K562 (cell line): ENCODE measurements around the gene UBE2E2. TPM values are rescaled to one million over a fixed set of nuclear protein-coding genes. Genes with fewer than 3 reads are reported as not detected.

Experiments
- ATAC-seq: fragments of 200-7000 bp; cut with Tn5 transposase; 3 replicates; pipeline ENCODE4 v1.9.1; 2020; ENCODE audit warnings: moderate library complexity
- BruUV-seq: library from RNA; stranded (reverse); fragments of 400-500 nt; replicated peaks from 2 replicates; lab custom pipeline; 2021; lab: Mats Ljungman, UMichigan
- CTCF ChIA-PET: fragments of 300-600 bp; formaldehyde crosslinking; extraction: SDS; loops from one replicate; lab custom pipeline; 2021; ENCODE audit warnings: low intra/inter-chr PET ratio; lab: Yijun Ruan, JAX
- POLR2A ChIA-PET: fragments of 300-600, 350-650 bp; sonication (Branson Sonifier 250); formaldehyde crosslinking; extraction: SDS; loops from one replicate; lab custom pipeline; 2021; ENCODE audit warnings: antibody characterized with exemption, inconsistent platforms; lab: Yijun Ruan, JAX
- DNase-seq, 4 experiments: peaks; one replicate each; pipeline versions ENCODE4 v3.0.0 to v3.0.0-alpha.2; 2011 to 2018; ENCODE audit warnings: low spot score in 3 of 4, mixed read lengths in 3 of 4; ENCODE audit errors: extremely low read depth in 1 of 4
- FAIRE-seq: peaks from 2 replicates; lab custom pipeline; 2011; peaks lifted over from hg19 to GRCh38; lab: Jason Lieb, UNC
- H2AFZ ChIP-seq: 2 replicates; pipeline ENCODE4 v1.6.0; 2011; ENCODE audit warnings: low read depth, low read length, control low read depth, inconsistent platforms
- H3K27ac ChIP-seq: fragments of 200-600 bp; 3 replicates; pipeline ENCODE4 v1.8.0; 2011; ENCODE audit warnings: low read depth, mild to moderate bottlenecking, control low read depth, inconsistent platforms, low read length, moderate library complexity, mixed read lengths; ENCODE audit errors: extremely low read depth
- H3K27me3 ChIP-seq, 2 experiments: fragments of 300-600 bp in 1 of 2; 2 replicates in 1 of 2; 3 replicates in 1 of 2; pipeline versions ENCODE4 v1.6.0 to v1.8.0; 2011; ENCODE audit warnings: inconsistent platforms in 2 of 2, low read length in 2 of 2, mild to moderate bottlenecking in 1 of 2, mixed read lengths in 1 of 2, moderate library complexity in 1 of 2; ENCODE audit not compliant: control insufficient read depth in 2 of 2, insufficient read depth in 2 of 2
- H3K36me3 ChIP-seq: fragments of 300-600 bp; 3 replicates; pipeline ENCODE4 v1.8.0; 2011; ENCODE audit warnings: mild to moderate bottlenecking, low read length, inconsistent platforms; ENCODE audit not compliant: control insufficient read depth, insufficient read depth
- H3K4me1 ChIP-seq, 2 experiments: fragments of 200-600 bp in 1 of 2; replicated peaks in 1 of 2; 2 replicates in 1 of 2; 3 replicates in 1 of 2; pipeline versions ENCODE4 v1.5.1 to v1.8.0; 2011; ENCODE audit warnings: inconsistent platforms in 2 of 2, low read length in 2 of 2, mild to moderate bottlenecking in 1 of 2, mixed read lengths in 1 of 2, moderate library complexity in 1 of 2; ENCODE audit not compliant: control insufficient read depth in 2 of 2, insufficient read depth in 2 of 2
- H3K4me2 ChIP-seq: 2 replicates; pipeline ENCODE4 v1.6.1; 2011; ENCODE audit warnings: low read length, control low read depth, inconsistent platforms, mixed read lengths; ENCODE audit not compliant: insufficient read depth
- H3K4me3 ChIP-seq: fragments of 200-600 bp; sonication (generic), shearing (Covaris generic); 2 replicates; pipeline ENCODE4 v1.5.1; 2016; ENCODE audit warnings: control low read depth, inconsistent platforms
- H3K79me2 ChIP-seq: fragments of 200-600 bp; 3 replicates; pipeline ENCODE4 v1.8.0; 2011; ENCODE audit warnings: low read length, inconsistent platforms; ENCODE audit not compliant: control insufficient read depth, insufficient read depth
- H3K9ac ChIP-seq, 2 experiments: 2 replicates each; pipeline versions ENCODE4 v1.6.0 to v1.6.1; 2011; ENCODE audit warnings: low read depth in 2 of 2, low read length in 2 of 2, control low read depth in 1 of 2, inconsistent platforms in 1 of 2, mild to moderate bottlenecking in 1 of 2, mixed read lengths in 1 of 2; ENCODE audit not compliant: insufficient read depth in 1 of 2
- H3K9me1 ChIP-seq: one replicate; pipeline ENCODE4 v1.6.0; 2011; ENCODE audit warnings: inconsistent platforms, mild to moderate bottlenecking, low read length, moderate library complexity; ENCODE audit not compliant: control insufficient read depth, insufficient read depth
- H3K9me3 ChIP-seq: replicated peaks from 2 replicates; pipeline ENCODE4 v1.5.1; 2011; ENCODE audit warnings: low read depth, low read length, inconsistent platforms; ENCODE audit not compliant: control insufficient read depth, insufficient read depth
- H4K20me1 ChIP-seq: replicated peaks from 2 replicates; pipeline ENCODE4 v1.6.1; 2011; ENCODE audit warnings: low read length, inconsistent platforms, mixed read lengths; ENCODE audit not compliant: control insufficient read depth, insufficient read depth
- KLF13 ChIP-seq: fragments of 450-650 bp; IDR thresholded peaks from 2 replicates; pipeline ENCODE4 v1.6.1; 2016; ENCODE audit warnings: missing genetic modification characterization, low read depth, mild to moderate bottlenecking, missing compliant biosample characterization, moderate library complexity, borderline replicate concordance
- NFE2L1 ChIP-seq: fragments of 450-650 bp; IDR thresholded peaks from 2 replicates; pipeline ENCODE4 v1.6.1; 2016; ENCODE audit warnings: missing genetic modification characterization, low read depth, mild to moderate bottlenecking, missing compliant biosample characterization, moderate library complexity, borderline replicate concordance
- NFIX ChIP-seq: fragments of 250-450 bp; sonication (Bioruptor Pico); IDR thresholded peaks from 2 replicates; pipeline ENCODE4 v1.4.0; 2020; ENCODE audit warnings: low read depth, mild to moderate bottlenecking, moderate library complexity
- SAP30 ChIP-seq: fragments of 200-600 bp; sonication (generic); IDR thresholded peaks from 2 replicates; pipeline ENCODE4 v1.6.1; 2012; ENCODE audit warnings: borderline replicate concordance, low read depth, mild to moderate bottlenecking, moderate library complexity, low read length, control low read depth, inconsistent platforms; ENCODE audit not compliant: insufficient read depth, poor library complexity, severe bottlenecking
- SRSF9 ChIP-seq: fragments of 200-400 bp; formaldehyde crosslinking; IDR thresholded peaks from 2 replicates; pipeline ENCODE4 v1.6.1; 2017; ENCODE audit warnings: low read depth, low read length, borderline replicate concordance
- SUPT5H ChIP-seq: fragments of 450-650 bp; IDR thresholded peaks from 2 replicates; pipeline ENCODE4 v1.6.1; 2016
- ZNF239 ChIP-seq: fragments of 250-450 bp; sonication (Bioruptor Pico); IDR thresholded peaks from 2 replicates; pipeline ENCODE4 v1.4.0; 2020; ENCODE audit warnings: mild to moderate bottlenecking
- ZNF644 ChIP-seq: fragments of 200-800 bp; sonication (Bioruptor generic); IDR thresholded peaks from 2 replicates; pipeline ENCODE4 v1.6.1; 2016; ENCODE audit warnings: low read depth, missing genetic modification characterization, missing compliant biosample characterization
- whole genome bisulfite sequencing: fragments of 100-300 bp; shearing (Covaris generic); methylation state at CpG from one replicate; pipeline ENCODE4 v1.1.6; 2016; ENCODE audit warnings: low coverage, mixed read lengths; ENCODE audit not compliant: insufficient coverage; ENCODE audit errors: missing lambda C conversion rate; 5-methylcytosine and 5-hydroxymethylcytosine counted together
- in situ Hi-C: fragments of 300-500 bp; cut with MboI; formaldehyde crosslinking; loops from 4 replicates; pipeline ENCODE4 v1.15.0; 2018; ENCODE audit warnings: inconsistent platforms, mixed read lengths
- intact Hi-C: fragments of 100-400 bp; cut with micrococcal nuclease; formaldehyde crosslinking; loops from 2 replicates; pipeline ENCODE4 v1.14.2; 2022
- polyA plus RNA-seq, 8 experiments: library from polyadenylated mRNA; depleted of rRNA in 4 of 8; stranded (reverse) in 5 of 8; unstranded in 3 of 8; fragments of >200 nt; fragmentation: Nextera tagmentation in 2 of 8; fragmentation: Illumina TruSeq in 1 of 8; extraction: Ambion mirVana in 2 of 8; extraction: Trizol in 1 of 8; gene quantifications; 2 replicates each; pipeline versions ENCODE4 v1.2.1 to v1.2.3, GENCODE V29; 2011 to 2014; ENCODE audit warnings: inconsistent platforms in 1 of 8, missing spikeins in 1 of 8
- total RNA-seq, 7 experiments: library from RNA; depleted of rRNA in 6 of 7; stranded (reverse); fragments of >200 nt in 6 of 7; fragmentation: Illumina TruSeq in 2 of 7; extraction: Trizol in 2 of 7; gene quantifications; 2 replicates each; pipeline versions ENCODE4 v1.2.1 to v1.2.3, GENCODE V29; 2011 to 2021; ENCODE audit warnings: low replicate concordance in 1 of 7
- TF ChIP-seq, protein P1 (sequence below): sonication (generic); formaldehyde crosslinking; IDR thresholded peaks from 2 replicates; pipeline ENCODE4 v1.8.0; 2022; ENCODE audit warnings: mild to moderate bottlenecking, missing genetic modification reagents

Gene UBE2E2
- total and polyA plus RNA-seq, 9 of the 15 experiments (the other 6 are each of a cell fraction or from before 2014, with no cell fraction given) = 0.22 to 5.1 (median 1.9) TPM

DNA sequence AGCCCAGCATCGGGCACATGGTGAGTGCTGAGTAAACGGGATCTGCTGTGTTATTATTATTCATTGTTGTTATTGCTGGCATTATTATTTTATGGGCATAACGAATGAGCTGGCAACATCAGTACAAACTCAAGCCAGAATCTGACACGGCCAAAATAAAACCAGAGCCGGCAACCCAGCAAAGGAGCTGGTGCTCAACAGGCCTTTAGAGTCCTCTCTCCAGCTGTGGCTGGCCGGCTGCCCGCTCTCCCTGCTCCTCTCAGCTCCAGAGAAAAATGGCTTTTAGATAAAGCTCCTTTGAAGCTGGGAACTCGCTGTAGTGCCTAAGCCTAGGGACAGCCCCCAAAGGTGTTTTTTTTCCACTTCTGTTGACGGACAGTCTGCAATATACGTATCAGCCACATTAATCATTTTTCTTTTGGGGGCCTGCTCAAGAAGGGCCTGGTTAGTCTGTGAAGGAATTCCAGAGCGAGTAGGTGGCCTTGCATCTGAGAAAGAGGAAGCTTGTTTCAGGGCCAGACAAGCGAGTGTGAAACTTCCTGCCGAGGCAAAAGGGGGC, 408.7 kb downstream of the UBE2E2 start:
- Histone ChIP-seq H2AFZ (no peak overlapping the region), H3K79me2 (no peaks in the 10 kb centered on the region), H3K27me3 (peaks cover 9 to 13% of the 10 kb centered on the region in 2 experiments; a peak in 2 of 5 replicates)
- ATAC-seq = peak; percentile 26
- no TSS peak for BruUV-seq
- CTCF ChIA-PET = no interaction called here
- TF ChIP-seq ZNF644 (no peak), KLF13 (no peak), NFE2L1 (tag) (no peak), SRSF9 (no peak), NFIX (CRISPR knock-in tag) (no peak), ZNF239 (CRISPR knock-in tag) (no peak), SUPT5H (no peak), SAP30 (no peak)
- TF ChIP-seq, protein P1, sequence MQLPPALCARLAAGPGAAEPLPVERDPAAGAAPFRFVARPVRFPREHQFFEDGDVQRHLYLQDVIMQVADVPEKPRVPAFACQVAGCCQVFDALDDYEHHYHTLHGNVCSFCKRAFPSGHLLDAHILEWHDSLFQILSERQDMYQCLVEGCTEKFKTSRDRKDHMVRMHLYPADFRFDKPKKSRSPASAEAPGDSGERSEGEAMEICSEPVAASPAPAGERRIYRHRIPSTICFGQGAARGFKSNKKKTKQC (CRISPR knock-in tag) = no peak
- TF ChIP-seq, all 486 proteins: peak for 0
- Histone ChIP-seq H4K20me1 (no peaks in the 10 kb centered on the region), H3K9me1 (no peaks in the 10 kb centered on the region), H3K9ac (no peak overlapping the region), H3K4me1 (no peaks in the 10 kb centered on the region), H3K27ac (no peak overlapping the region), H3K36me3 (no peaks in the 10 kb centered on the region), H3K4me3 (no peak overlapping the region), H3K9me3 (no peaks in the 10 kb centered on the region), H3K4me2 (no peak overlapping the region)
- WGBS = 3% methylated on average over 13 of the region's 13 CpGs
- intact Hi-C loops (no loop called here), in situ Hi-C loops (no loop called here)
- POLR2A ChIA-PET = interaction anchor here (0.7 to 1.4 kb wide), 2 partner anchors 9 to 233 kb away, joined by 4 read pairs; no protein-coding TSS in a partner anchor
- DNase-seq (no peak), FAIRE-seq (no peak)
